Epithelial cell of esophagus (primary cell): ENCODE data around the gene TENT4A.

ENCODE experiments used
- DNase-seq: peaks from one replicate; pipeline ENCODE4 v3.0.0; 2010; ENCODE audit warnings: low read depth
- H3K4me3 ChIP-seq: 2 replicates; pipeline ENCODE4 v1.5.1; 2011; ENCODE audit warnings: mild to moderate bottlenecking, low read length, control low read depth
- TF ChIP-seq, protein P1 (sequence below): IDR thresholded peaks from 2 replicates; pipeline ENCODE4 v1.5.1; 2011; ENCODE audit warnings: low read depth, mild to moderate bottlenecking, low read length, control low read depth, inconsistent platforms; ENCODE audit not compliant: insufficient read depth; ENCODE audit errors: missing control alignments

Gene TENT4A

DNA sequence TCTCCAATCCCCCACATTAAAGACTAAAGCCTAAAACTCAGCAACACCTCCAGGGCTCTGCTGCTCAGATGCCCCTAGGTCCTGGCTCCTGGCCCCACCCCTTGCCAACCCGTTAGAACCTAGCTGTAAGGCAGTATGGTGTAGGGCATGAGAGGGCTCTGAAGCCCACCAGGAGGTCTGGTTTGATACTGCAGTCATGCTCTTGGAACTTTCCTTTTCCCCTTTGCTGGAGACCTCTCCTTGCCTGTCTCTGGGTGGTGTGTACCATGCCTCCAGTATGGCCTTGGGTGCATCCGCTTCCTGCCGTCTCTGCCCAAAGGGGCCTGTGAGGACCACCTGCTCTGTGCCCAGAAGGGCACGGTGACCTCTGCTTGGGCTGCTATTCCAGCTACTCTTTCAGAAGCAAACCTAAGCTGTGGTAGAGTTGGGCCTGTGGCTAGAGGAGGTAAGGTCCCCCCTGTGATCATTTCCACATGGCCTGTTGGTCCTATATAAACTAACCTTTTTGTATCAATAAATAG, 3.5 kb downstream of the TENT4A start:
- H3K4me3 ChIP-seq, result peak overlapping the region; percentile 70
- DNase-seq, result no peak
- TF ChIP-seq, protein P1, sequence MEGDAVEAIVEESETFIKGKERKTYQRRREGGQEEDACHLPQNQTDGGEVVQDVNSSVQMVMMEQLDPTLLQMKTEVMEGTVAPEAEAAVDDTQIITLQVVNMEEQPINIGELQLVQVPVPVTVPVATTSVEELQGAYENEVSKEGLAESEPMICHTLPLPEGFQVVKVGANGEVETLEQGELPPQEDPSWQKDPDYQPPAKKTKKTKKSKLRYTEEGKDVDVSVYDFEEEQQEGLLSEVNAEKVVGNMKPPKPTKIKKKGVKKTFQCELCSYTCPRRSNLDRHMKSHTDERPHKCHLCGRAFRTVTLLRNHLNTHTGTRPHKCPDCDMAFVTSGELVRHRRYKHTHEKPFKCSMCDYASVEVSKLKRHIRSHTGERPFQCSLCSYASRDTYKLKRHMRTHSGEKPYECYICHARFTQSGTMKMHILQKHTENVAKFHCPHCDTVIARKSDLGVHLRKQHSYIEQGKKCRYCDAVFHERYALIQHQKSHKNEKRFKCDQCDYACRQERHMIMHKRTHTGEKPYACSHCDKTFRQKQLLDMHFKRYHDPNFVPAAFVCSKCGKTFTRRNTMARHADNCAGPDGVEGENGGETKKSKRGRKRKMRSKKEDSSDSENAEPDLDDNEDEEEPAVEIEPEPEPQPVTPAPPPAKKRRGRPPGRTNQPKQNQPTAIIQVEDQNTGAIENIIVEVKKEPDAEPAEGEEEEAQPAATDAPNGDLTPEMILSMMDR, result no peak

DNA sequence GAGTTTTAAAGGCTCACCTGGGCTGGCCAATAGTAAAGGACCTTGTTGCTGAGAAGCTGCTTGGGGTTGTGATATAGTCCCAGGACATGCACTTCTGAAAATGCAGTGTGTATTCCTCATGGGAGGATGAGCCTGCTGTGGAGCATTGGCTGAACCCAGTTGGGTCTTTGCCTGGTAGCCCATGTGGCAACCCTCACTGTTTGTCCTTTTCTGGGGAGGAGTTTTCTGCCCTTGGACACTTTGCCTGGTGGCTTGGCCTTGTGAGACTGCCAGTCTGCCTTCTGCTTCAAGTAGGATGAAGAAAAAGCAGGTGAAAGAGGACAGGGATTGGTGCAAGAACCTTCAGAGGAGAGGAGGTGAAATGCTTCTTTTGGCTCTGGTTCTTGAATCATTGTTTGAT, 4.0 kb downstream of the TENT4A start:
- DNase-seq, result no peak
- TF ChIP-seq, protein P1, result no peak
- H3K4me3 ChIP-seq, result no peak overlapping the region

DNA sequence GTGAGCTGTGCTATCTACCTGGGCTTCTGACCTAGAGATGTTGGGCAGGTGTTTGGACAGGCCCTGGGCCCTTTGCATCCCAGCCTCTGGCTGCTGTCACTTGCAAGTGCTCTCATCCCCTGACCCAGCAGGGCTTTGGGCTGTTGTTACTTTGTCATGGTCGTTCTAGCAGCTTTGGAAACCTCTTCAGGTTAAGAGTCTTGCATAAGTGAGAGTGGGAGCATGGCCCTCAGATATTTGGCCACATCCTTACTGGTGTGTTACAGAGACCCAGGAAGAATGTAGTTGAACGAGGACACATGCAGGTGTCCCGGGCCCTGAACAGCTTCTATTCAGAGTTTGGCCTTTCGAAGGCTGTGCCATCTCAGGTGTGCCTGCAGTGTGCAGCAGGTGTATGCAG, 4.5 kb downstream of the TENT4A start:
- DNase-seq, result no peak
- no peak overlapping the region for H3K4me3 ChIP-seq
- TF ChIP-seq, protein P1, result no peak

DNA sequence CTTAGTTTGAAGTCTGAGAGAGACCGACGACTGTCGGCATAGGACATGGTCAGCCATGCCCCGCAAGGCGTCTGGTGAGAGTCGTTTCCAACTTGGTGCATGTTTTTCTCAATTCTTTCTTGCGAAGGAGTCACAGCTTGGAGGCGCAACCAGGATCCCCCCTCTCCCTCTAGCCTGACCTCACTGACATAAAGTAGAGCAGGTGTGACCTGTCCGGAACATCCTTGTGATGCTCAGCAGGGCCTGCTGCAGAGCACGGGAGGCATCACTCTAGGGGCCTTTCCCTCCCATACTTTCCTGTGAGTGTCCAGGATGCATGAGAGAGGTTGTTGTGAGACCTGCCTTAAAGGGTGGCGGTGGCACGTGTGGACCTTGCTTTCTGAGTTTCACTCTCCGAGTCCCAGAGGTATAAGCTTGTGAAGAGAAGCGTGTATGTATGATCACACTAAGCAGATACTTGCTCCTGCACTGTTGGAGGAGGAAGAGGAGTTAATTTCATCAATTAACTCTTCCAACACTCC, 5.0 kb downstream of the TENT4A start:
- DNase-seq, result no peak
- no peak overlapping the region for H3K4me3 ChIP-seq
- TF ChIP-seq, protein P1, result no peak

DNA sequence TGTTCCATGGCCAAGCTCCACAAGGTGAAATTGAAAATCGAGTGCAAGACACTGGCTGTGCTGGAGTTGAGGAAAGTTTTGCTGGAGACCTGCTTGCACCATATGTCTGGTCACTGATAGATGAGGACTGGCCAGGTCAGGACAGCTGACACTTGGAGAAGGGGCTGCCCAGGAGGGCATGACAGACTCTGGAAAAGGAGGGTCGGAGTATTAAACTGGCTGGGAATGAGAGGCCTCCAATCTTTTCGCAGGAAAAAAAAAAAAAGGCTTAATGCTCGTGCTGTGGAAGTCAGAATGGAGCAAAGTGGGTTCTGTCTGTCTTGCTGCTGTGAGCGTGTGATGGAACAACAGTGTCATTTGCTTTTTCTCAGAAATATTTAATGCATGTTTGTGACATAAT, 5.5 kb downstream of the TENT4A start:
- TF ChIP-seq, protein P1, result no peak
- no peak overlapping the region for H3K4me3 ChIP-seq
- no peak for DNase-seq

DNA sequence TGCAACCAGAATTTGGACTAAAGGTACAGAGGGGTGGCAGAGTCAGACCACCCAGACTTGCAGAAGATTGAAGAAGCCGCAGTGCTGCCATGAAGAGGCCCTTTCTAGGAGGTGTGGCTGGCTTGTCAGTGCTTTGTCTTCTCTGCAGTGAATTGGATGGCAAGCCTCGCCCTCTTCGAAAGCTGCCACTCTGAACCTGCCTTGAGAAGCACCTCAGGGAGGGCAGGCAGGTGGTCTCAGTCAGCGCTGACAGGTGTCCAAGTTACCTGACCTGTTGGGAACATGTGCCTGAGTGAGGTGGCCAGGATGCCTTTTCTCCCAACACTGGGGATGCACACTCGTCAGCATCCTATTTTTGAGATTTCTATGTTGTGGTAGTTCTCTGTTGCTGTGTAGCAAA, 6.2 kb downstream of the TENT4A start:
- no peak for DNase-seq
- no peak overlapping the region for H3K4me3 ChIP-seq
- TF ChIP-seq, protein P1, result no peak

DNA sequence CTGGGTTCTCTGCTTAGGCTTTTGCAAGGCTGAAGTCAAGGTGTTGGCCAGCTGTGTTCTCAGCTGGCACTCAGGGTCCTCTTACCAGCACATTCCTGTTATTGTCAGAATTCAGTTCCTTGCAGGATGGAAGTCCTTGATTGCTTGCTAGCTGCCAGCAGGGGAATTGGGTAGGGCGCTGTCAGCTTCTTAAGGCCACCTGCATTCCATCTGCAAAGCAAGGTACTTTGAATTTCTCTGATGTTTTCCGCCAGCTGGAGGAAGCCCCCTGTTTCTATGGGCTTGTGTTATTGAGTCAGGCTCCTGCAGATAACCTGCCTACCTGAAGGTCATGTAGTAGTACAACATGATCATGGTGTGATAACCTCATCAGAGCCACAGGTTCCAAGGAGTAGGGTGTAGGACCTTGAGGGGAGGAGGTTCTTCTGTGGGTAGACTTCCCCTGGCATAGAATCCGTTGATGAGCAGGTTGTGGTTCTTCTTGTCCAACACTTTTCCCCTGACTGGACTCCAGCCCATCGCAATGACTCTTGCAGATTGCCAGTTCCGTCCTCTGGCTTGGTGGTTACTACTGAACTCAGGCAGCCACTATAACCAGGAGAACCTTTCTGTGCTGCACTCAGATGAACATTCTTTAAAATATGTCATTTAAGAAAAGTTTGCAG, 6.8 kb downstream of the TENT4A start:
- no peak overlapping the region for H3K4me3 ChIP-seq
- TF ChIP-seq, protein P1, result no peak
- DNase-seq, result no peak
